ENCODE data around the gene CFL1.

The CFL1 gene

DNA sequence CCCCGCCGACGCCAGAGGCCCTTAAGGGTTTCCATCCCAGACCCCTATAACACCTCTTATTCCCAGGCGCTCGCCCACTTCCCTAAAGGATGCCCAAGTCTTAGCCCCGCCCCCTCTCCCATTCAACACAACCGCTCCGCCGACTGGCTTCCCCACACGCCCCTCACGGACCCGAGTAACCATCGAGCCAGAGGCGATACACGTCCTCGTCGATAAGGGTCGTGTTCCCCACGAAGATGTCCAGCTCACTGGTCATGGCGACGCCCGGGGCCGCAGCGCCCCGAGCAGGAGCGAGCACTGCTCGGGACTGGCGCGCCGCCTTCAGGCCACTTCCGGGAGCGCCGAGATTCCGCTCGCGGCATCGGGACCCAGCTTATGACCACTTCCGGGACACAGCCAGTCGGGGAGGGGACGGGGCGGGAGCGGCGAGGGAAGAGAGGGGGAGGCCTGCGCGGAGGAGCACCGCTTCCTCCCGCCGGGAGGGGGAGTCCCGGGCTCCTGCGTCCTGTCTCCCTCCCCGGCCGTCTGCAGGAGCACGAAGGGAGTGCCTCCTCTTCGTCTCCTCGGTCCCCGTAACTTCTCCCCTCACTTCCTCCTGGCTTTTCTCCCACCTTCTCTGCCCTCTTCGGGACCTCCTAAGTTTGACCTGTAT lies 30.3 kb upstream of the CFL1 start, which contains the start of gene FIBP:
FIBP (minus strand) TSS at position 309 of the 652 bp plus-strand sequence; CDS start at position 256, 53 bp downstream.
- DNase-seq (ENCODE audit: low read depth in 3 of 3) = peak; percentile 86 to 94 (median 90)

DNA sequence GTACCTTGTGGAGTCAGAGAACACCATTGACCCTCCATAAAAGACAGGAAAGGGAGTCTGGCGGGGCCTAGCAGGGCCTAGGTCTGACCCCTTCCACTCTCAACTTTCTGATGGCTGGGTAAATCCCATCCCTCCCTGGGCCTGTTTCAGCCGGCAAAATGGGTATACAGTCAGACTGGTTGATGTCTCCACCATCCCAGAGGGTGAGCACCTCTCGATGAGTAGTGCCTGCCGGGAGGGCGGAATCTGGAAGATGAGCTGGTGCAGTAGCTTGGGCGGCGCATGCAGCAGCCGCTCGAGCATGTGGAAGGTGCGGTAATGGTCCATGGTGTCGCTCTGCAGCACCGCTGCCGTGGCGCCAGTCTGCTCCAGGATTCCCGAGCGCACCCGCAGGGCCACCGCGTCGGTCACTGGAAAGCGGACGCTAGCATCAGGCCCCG lies 29.8 kb upstream of the CFL1 start:
- no peak for DNase-seq (ENCODE audit: low read depth in 3 of 3)

- no peak for DNase-seq (ENCODE audit: low read depth in 3 of 3)
Measured at GRCh38 chr11:65886826-65887722, 29.1 kb upstream of the CFL1 start.

DNA sequence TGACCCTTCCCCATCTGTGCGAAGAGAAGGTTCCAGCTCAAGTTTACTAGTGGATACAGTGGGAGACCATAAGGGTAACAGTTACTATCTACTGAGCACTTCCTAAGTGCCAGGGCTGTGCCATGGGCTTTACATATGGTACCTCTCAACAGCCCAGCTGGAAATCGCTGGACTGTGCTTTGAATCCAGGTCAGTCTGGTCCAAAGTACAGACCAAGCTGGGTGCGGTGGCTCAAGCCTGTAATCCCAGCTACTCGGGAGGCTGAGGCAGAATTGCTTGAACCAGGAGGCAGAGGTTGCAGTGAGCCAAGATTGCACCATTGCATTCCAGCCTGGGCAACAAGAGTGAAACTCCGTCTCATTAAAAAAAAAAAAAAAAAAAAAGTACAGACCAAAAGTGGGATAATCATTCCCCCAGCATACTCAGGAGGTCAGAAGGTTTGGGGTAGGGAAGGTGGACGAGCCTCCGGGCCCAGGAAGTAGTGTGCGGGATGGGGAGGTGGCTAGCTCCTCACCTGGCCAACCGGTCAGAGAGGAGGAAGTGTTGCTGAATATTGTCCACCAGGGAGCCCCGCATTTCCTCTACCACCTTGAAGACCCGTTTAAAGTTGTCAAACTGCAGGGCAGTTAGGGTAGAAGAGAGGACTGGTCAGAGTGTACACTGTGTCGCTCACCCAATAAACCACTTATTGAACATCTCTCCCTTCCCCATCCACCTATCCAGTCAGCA lies 28.0 kb upstream of the CFL1 start:
- DNase-seq (ENCODE audit: low read depth in 3 of 3) = no peak

GRCh38 chr11:65885231-65885630 lies 27.3 kb upstream of the CFL1 start:
- DNase-seq (ENCODE audit: low read depth in 3 of 3) = no peak

- peak; percentile 63 to 70 (median 67) for DNase-seq (ENCODE audit: low read depth in 3 of 3)
Measured at GRCh38 chr11:65884716-65885092, 26.7 kb upstream of the CFL1 start.

GRCh38 chr11:65883786-65884715 lies 26.1 kb upstream of the CFL1 start:
- no peak for DNase-seq (ENCODE audit: low read depth in 3 of 3)

DNA sequence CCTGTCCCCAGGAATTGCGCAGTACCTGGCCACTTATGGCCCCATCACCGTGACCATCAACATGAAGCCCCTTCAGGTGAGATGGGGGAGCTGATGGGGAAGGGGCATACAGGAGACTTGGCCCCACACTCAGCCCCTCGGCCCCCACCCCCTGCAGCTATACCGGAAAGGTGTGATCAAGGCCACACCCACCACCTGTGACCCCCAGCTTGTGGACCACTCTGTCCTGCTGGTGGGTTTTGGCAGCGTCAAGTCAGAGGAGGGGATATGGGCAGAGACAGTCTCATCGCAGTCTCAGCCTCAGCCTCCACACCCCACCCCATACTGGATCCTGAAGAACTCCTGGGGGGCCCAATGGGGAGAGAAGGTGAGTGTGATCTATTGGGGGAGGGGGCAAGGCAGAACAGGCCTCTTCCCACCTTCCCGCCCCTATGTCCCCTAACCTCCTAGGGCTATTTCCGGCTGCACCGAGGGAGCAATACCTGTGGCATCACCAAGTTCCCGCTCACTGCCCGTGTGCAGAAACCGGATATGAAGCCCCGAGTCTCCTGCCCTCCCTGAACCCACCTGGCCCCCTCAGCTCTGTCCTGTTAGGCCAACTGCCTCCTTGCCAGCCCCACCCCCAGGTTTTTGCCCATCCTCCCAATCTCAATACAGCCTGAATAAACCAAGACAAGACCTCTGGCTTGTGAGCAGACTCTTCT lies 25.2 kb upstream of the CFL1 start:
- no peak for DNase-seq (ENCODE audit: low read depth in 3 of 3)

GRCh38 chr11:65882120-65883057 lies 24.4 kb upstream of the CFL1 start:
- no peak for DNase-seq (ENCODE audit: low read depth in 3 of 3)

DNA sequence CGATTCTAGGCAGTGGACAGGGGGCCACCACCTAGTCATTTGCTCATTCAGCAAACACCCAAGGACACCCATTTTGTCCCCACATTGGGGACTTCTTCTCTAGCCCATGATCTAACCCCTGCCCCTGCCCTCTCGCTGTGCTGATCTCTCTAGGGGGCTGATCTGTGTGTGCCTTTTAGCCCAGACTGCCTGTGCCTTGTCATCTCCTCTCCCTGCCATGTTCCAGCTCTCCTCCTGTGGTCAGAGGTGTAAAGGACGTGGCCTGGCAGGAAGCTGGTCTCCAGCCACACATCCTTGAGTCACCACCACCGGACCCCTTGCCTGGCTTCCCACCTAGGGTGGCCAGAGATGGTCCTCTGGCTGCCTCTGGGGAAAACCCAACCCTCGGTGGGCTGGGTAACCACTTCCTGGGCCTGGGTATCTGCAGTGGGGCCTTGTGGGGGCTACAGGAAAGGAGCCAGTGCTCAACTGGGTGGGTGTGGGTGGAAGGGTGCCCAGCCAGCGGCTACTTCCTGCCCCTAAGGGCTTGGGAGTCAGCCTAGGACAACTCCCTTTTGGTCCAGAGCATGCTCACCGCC lies 23.0 kb upstream of the CFL1 start:
- no peak for DNase-seq (ENCODE audit: low read depth in 3 of 3)

- DNase-seq (ENCODE audit: low read depth in 3 of 3) = no peak
Measured at GRCh38 chr11:65880027-65880426, 22.0 kb upstream of the CFL1 start.

DNA sequence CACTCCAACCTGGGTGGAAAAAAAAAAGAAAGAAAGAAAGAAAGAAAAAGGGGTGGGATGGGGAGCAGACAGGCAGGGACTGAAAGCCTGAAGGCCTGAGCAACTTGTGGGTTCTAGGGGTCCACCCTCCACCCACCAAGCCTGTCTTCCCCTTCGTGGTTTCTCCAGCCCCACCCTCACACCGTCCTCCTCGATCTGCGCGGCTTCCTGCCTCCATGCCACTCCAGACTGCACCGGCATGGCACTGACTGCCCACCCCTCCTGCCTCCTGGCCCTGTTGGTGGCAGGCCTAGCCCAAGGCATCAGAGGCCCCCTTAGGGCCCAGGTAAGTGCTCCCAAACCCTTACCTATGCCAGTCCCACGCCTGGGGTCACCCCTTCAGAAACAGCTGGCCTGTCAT lies 21.6 kb upstream of the CFL1 start, which contains the start of gene CTSW:
CTSW (plus strand) TSS at position 221 of the 400 bp plus-strand sequence; CDS start at position 239, 18 bp downstream.
- DNase-seq (ENCODE audit: low read depth in 3 of 3) = no peak

DNA sequence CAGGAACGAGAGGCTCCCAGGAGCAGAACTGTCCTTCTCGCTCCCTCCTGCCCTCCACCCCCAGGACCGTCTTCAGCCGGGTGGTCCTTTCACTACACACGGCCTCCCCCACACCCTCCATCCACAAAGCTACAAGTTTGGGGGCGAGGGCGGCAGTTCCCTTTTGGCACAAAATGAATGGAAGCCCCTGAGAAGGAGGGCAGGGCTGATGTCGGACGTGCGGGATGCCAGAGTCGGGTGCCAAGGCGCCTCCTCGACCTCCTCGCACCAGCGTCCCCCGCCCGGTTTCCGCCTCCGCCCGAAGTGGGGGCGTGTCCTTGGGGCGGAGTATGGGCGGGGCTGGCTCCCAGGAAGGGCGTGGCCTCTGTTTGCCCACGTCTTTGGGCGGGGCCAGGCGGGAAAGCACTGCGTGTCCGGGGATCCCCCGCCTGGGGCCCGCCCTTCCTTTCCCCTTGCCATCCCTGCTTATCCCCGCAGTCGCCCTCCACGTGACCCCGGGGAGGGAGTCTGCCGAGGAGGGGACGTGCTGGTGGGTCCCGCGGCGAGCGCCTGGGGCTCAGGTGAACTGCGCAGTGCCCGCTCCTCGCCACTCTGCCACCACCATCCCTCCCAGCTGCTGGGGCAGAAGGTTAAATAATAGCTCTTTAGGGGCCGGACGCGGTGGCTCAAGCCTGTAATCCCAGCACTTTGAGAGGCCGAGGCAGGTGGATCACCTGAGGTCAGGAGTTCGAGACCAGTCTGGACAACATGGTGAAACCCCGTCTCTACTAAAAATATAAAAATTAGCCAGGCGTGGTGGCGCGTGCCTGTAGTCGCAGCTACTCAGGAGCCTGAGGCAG lies 15.6 kb upstream of the CFL1 start:
- DNase-seq (ENCODE audit: low read depth in 3 of 3) = peak; percentile 93 to 97 (median 96)

GRCh38 chr11:65872586-65873317 lies 14.8 kb upstream of the CFL1 start, which contains the start of gene EFEMP2:
Gene EFEMP2 (minus strand): TSS chr11:65872800. CDS start chr11:65872354, 446 bp downstream.
- no peak for DNase-seq (ENCODE audit: low read depth in 3 of 3)

GRCh38 chr11:65871811-65872548 lies 14.0 kb upstream of the CFL1 start:
- no peak for DNase-seq (ENCODE audit: low read depth in 3 of 3)

All from stimulated activated CD4-positive, alpha-beta T cell treated with anti-CD3 and anti-CD28 coated beads, TNF-alpha, amount 100 ng/mL, for 4 hours (primary cell).